Body of pancreas (tissue), 4 donors: ENCODE data around the gene SNRNP40. TPM values are rescaled to one million over a fixed set of nuclear protein-coding genes. Genes with fewer than 3 reads are reported as not detected.

Source experiments
- ATAC-seq: fragments of 150-250 bp; one replicate; pipeline ENCODE4 v1.9.1; 2016
- DNase-seq, 4 donors: peaks; one replicate each; pipeline ENCODE4 v3.0.0-alpha.2; 2019
- H3K27ac ChIP-seq, 4 donors: fragments of 200-600 bp; sonication (generic); 1 replicate in 3 of 4; 2 replicates in 1 of 4; pipeline versions ENCODE4 v1.5.1 to v1.6.1; 2016 to 2019; ENCODE audit warnings: mild to moderate bottlenecking in 1 of 4, mixed read lengths in 1 of 4, moderate library complexity in 1 of 4
- H3K27me3 ChIP-seq, 2 donors: fragments of 200-600 bp; sonication (generic); one replicate each; pipeline ENCODE4 v1.6.0; 2016; ENCODE audit warnings: mild to moderate bottlenecking in 1 of 2
- H3K36me3 ChIP-seq, 2 donors: fragments of 200-600 bp; sonication (generic); replicated peaks in 1 of 2; 2 replicates each; pipeline ENCODE4 v1.5.1; 2016; ENCODE audit warnings: low read depth in 2 of 2; ENCODE audit not compliant: insufficient read depth in 1 of 2
- H3K4me1 ChIP-seq: fragments of 200-600 bp; sonication (generic); one replicate; pipeline ENCODE4 v1.6.0; 2016
- H3K4me3 ChIP-seq, 2 donors: fragments of 200-600 bp; sonication (generic); 1 replicate in 1 of 2; 2 replicates in 1 of 2; pipeline ENCODE4 v1.5.1; 2016 to 2019
- H3K9me3 ChIP-seq, 3 donors: fragments of 200-600 bp; sonication (generic); 1 replicate in 2 of 3; 2 replicates in 1 of 3; pipeline ENCODE4 v1.5.1; 2016
- POLR2A ChIP-seq, 3 donors: fragments of 450-650 bp; IDR thresholded peaks; one replicate each; pipeline ENCODE4 v1.6.1; 2016; ENCODE audit warnings: antibody characterized with exemption in 3 of 3, mild to moderate bottlenecking in 2 of 3
- WGBS, 2 donors: methylation state at CpG; one replicate each; pipeline ENCODE4 v1.1.5; 2017; 5-methylcytosine and 5-hydroxymethylcytosine counted together
- intact Hi-C: fragments of 100-400 bp; cut with DNase I; formaldehyde crosslinking; loops from one replicate; pipeline ENCODE4 v1.15.1; 2023
- total RNA-seq, 2 donors: library from RNA; depleted of rRNA; stranded (reverse); fragments of >200 nt; gene quantifications; one replicate each; pipeline ENCODE4 v1.1.0, GENCODE V29; 2016
- TF ChIP-seq, protein P1 (sequence below), 7 experiments: fragments of 450-650 bp in 4 of 7; fragments of 200-600 bp in 3 of 7; sonication (generic) in 3 of 7; IDR thresholded peaks; one replicate each; pipeline ENCODE4 v1.5.1; 2016 to 2019; ENCODE audit warnings: antibody characterized with exemption in 7 of 7

SNRNP40 gene
- total RNA-seq, 2 donors from 2014 or later: 12.7 to 28.7 TPM

DNA sequence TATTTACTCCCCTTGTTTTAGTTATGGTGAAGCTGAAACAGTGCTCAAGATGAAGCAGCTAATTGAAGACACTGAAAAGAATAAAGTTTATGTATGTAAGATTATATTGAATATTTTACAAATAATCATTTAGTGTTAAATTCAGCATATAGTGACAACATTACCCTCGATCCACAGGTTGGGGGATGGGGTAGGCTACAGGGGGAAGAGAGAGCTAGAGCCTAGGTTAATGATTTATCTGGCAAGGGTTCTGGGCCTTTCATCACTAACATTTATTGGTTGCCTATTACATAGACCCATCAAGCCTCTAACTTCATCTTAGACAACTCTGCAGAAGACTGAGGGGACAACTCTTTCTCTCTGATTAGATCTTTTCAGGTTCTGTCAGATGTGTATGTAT is 21.6 kb upstream of the SNRNP40 start:
- H3K36me3 ChIP-seq: peaks cover 0 to 11% of the 10 kb centered on the region in 2 donors
- 68 to 76% methylated on average over 1 of the region's 1 CpG for WGBS, 2 donors
- no peaks in the 10 kb centered on the region for H3K4me1 ChIP-seq
- no peak overlapping the region for H3K4me3 ChIP-seq
- no peaks in the 10 kb centered on the region for H3K27me3 ChIP-seq
- intact Hi-C loops: no loop called here
- H3K9me3 ChIP-seq: no peaks in the 10 kb centered on the region
- H3K27ac ChIP-seq: no peak overlapping the region
- ATAC-seq: no peak
- TF ChIP-seq, protein P1, sequence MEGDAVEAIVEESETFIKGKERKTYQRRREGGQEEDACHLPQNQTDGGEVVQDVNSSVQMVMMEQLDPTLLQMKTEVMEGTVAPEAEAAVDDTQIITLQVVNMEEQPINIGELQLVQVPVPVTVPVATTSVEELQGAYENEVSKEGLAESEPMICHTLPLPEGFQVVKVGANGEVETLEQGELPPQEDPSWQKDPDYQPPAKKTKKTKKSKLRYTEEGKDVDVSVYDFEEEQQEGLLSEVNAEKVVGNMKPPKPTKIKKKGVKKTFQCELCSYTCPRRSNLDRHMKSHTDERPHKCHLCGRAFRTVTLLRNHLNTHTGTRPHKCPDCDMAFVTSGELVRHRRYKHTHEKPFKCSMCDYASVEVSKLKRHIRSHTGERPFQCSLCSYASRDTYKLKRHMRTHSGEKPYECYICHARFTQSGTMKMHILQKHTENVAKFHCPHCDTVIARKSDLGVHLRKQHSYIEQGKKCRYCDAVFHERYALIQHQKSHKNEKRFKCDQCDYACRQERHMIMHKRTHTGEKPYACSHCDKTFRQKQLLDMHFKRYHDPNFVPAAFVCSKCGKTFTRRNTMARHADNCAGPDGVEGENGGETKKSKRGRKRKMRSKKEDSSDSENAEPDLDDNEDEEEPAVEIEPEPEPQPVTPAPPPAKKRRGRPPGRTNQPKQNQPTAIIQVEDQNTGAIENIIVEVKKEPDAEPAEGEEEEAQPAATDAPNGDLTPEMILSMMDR (IDR thresholded peaks at IDR 0.05): no peak
- no peak for TF ChIP-seq POLR2A (IDR thresholded peaks at IDR 0.05)
- DNase-seq: no peak

DNA sequence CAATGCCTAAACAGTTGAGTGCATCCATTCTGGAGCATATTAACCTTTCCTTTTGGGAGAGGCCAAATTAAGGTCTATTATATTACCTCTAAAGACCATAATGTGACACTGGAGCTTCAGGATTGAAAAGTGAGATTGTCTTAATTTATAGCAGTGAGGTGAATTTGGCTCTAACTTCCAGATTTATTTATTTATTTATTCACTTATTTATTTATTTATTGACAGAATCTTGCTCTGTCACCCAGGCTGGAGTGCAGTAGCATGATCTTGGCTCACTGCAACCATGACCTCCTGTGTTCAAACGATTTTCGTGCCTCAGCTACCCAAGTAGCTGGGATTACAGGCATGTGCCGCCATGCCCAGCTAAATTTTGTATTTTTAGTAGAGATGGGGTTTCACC is 19.3 kb upstream of the SNRNP40 start:
- no peak overlapping the region for H3K27ac ChIP-seq
- H3K4me3 ChIP-seq: no peak overlapping the region
- peaks cover 0 to 11% of the 10 kb centered on the region in 2 donors for H3K36me3 ChIP-seq
- H3K9me3 ChIP-seq: no peaks in the 10 kb centered on the region
- WGBS, 2 donors: 85 to 95% methylated on average over 3 of the region's 3 CpGs
- no peaks in the 10 kb centered on the region for H3K27me3 ChIP-seq
- intact Hi-C loops: no loop called here
- no peaks in the 10 kb centered on the region for H3K4me1 ChIP-seq
- ATAC-seq (no peak), DNase-seq (no peak)
- no peak for TF ChIP-seq POLR2A (IDR thresholded peaks at IDR 0.05)
- TF ChIP-seq, protein P1 (IDR thresholded peaks at IDR 0.05): no peak

DNA sequence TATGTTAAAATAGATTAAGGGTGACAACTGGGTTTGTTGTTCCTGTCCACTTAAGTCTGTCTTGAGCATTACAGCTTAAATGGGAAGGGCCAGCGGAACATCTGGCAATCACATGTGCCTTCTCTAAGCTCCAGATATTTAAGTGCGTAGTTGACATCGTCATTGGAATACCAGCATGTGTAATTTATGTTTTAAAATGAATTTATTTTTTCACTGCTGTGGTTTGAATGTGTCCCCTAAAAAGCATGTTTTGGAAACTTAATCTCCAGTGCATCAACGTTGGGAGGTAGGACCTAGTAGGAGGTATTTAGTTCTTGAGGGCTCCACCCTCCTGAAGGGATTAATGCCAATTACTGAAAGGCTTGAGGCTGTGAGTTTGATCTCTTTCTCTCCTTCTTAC is 13.6 kb upstream of the SNRNP40 start:
- no peaks in the 10 kb centered on the region for H3K4me1 ChIP-seq
- H3K27me3 ChIP-seq: no peaks in the 10 kb centered on the region
- no peak overlapping the region for H3K27ac ChIP-seq
- ATAC-seq (no peak), DNase-seq (no peak)
- no peaks in the 10 kb centered on the region for H3K9me3 ChIP-seq
- H3K4me3 ChIP-seq: no peak overlapping the region
- TF ChIP-seq, protein P1 (IDR thresholded peaks at IDR 0.05): no peak
- TF ChIP-seq POLR2A (IDR thresholded peaks at IDR 0.05): no peak
- 86 to 88% methylated on average over 4 of the region's 4 CpGs for WGBS, 2 donors
- intact Hi-C loops: no loop called here
- peaks cover 0 to 2% of the 10 kb centered on the region in 2 donors for H3K36me3 ChIP-seq

DNA sequence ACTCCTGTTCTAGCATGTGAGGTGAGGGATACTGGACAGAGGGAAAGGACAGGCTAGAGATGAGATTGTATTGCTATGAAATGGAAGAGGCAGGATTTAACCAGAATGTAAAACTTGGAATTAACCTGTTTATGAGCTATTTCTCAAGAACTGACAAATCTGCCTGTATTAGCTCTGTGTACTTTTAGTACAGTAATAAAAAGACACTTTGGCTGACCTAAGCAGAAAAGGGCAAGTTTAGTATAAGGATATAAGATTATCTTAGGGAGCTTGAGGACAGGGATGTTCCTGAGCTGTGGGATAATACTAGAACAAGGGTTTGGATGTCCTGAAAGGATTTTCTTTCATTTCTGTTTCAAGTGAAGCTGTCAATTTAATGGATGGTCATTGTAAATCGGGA is 11.4 kb upstream of the SNRNP40 start:
- Histone ChIP-seq H3K4me1 (no peaks in the 10 kb centered on the region), H3K27ac (no peak overlapping the region), H3K9me3 (no peaks in the 10 kb centered on the region), H3K36me3 (no peaks in the 10 kb centered on the region), H3K4me3 (no peak overlapping the region), H3K27me3 (no peaks in the 10 kb centered on the region)
- DNase-seq (no peak), ATAC-seq (no peak)
- 37 to 43% methylated on average over 1 of the region's 1 CpG for WGBS, 2 donors
- intact Hi-C loops: no loop called here
- no peak for TF ChIP-seq POLR2A (IDR thresholded peaks at IDR 0.05)
- TF ChIP-seq, protein P1 (IDR thresholded peaks at IDR 0.05): no peak

DNA sequence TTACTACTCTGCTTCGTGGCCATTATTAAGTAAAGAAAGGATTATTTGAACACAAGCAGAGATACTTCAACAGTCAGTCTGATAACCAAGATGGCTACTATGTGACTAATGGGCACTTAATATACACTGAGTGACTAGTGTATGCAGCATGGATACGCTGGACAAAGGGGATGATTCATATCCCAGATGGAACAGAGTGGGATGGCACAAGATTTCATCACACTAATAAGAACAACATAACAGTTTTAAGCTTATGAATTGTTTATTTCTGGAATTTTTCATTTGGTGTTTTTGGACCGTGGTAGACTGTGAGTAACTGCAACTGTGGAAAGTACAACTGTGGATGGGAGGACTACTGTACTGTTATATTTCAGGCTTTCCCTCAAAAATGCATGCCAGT is 9.7 kb upstream of the SNRNP40 start:
- TF ChIP-seq POLR2A (IDR thresholded peaks at IDR 0.05): no peak
- TF ChIP-seq, protein P1 (IDR thresholded peaks at IDR 0.05): no peak
- no peak for ATAC-seq
- 85 to 88% methylated on average over 3 of the region's 3 CpGs for WGBS, 2 donors
- Histone ChIP-seq H3K36me3 (no peaks in the 10 kb centered on the region), H3K4me3 (no peak overlapping the region), H3K9me3 (no peaks in the 10 kb centered on the region), H3K27me3 (no peaks in the 10 kb centered on the region), H3K27ac (no peak overlapping the region), H3K4me1 (no peaks in the 10 kb centered on the region)
- no peak for DNase-seq
- intact Hi-C loops: no loop called here
